Thyroid gland (tissue), 4 donors: ENCODE results near the gene SLC35E2B.

Experiments used
- CTCF ChIP-seq, 6 experiments: fragments of 200-600 bp in 3 of 6; fragments of 450-650 bp in 3 of 6; sonication (generic) in 3 of 6; IDR thresholded peaks; one replicate each; pipeline ENCODE4 v1.5.1; 2016 to 2019; ENCODE audit warnings: antibody characterized with exemption in 6 of 6, mild to moderate bottlenecking in 2 of 6, inconsistent platforms in 1 of 6, moderate library complexity in 1 of 6
- POLR2A ChIP-seq, 2 donors: fragments of 450-650 bp; IDR thresholded peaks; one replicate each; pipeline ENCODE4 v1.6.1; 2017; ENCODE audit warnings: antibody characterized with exemption in 2 of 2, mild to moderate bottlenecking in 2 of 2, moderate library complexity in 1 of 2

DNA sequence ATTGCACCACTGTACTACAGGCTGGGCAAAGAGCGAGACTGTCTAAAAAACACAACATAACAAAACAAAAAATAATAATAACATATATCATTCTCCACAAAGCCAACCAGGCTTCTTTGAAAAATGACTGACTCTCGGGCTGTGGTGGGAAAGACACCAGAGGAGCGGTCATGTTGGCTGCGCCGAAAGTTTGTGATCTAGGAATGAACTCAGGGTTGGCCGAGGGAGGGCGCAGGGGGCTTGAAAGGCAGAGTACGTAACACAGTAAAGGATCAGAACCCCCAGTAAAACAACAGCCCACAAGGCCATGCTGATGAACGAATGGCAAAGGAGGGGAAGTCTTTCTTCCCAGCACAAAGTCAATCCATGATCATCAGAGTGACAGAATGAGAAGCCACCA lies 4.7 kb downstream of the SLC35E2B start:
- no peak for TF ChIP-seq CTCF (IDR thresholded peaks at IDR 0.05)
- TF ChIP-seq POLR2A (IDR thresholded peaks at IDR 0.05): no peak
